Spleen (tissue), 11 donors: Measurements from ENCODE around the gene SMIM17. TPM values are rescaled to one million over a fixed set of nuclear protein-coding genes. Genes with fewer than 3 reads are reported as not detected.
"Not testable (repeated sequence)": the region's sequence is repeated elsewhere in the genome, so short reads cannot be mapped to it uniquely, and the experiment has no call there.

Source experiments
- DNase-seq: peaks from one replicate; pipeline ENCODE4 v3.0.0-alpha.2; 2020
- H3K27ac ChIP-seq, 8 donors: fragments of 200-600 bp; sonication (generic) in 7 of 8; 1 replicate in 4 of 8; 2 replicates in 4 of 8; pipeline versions ENCODE4 v1.5.0 to v1.8.0; 2016 to 2021; ENCODE audit warnings: inconsistent platforms in 4 of 8, mild to moderate bottlenecking in 4 of 8, moderate library complexity in 1 of 8
- H3K27me3 ChIP-seq, 7 donors: fragments of 200-600 bp; sonication (generic) in 6 of 7; replicated peaks in 1 of 7; 1 replicate in 4 of 7; 2 replicates in 3 of 7; pipeline versions ENCODE4 v1.5.0 to v1.8.0; 2016 to 2021; ENCODE audit warnings: inconsistent platforms in 3 of 7, mild to moderate bottlenecking in 1 of 7
- H3K36me3 ChIP-seq, 6 donors: fragments of 200-600 bp; sonication (generic) in 5 of 6; 1 replicate in 4 of 6; 2 replicates in 2 of 6; pipeline versions ENCODE4 v1.5.0 to v1.8.0; 2016 to 2021; ENCODE audit warnings: inconsistent platforms in 2 of 6
- H3K4me1 ChIP-seq, 6 donors: fragments of 200-600 bp; sonication (generic) in 5 of 6; 1 replicate in 3 of 6; 2 replicates in 3 of 6; pipeline versions ENCODE4 v1.5.0 to v1.8.0; 2016 to 2021; ENCODE audit warnings: inconsistent platforms in 3 of 6
- H3K4me3 ChIP-seq, 8 donors: fragments of 200-600 bp; sonication (generic) in 7 of 8; 1 replicate in 4 of 8; 2 replicates in 4 of 8; pipeline versions ENCODE4 v1.5.0 to v1.8.0; 2016 to 2021; ENCODE audit warnings: inconsistent platforms in 4 of 8, mild to moderate bottlenecking in 4 of 8, moderate library complexity in 2 of 8
- H3K9me3 ChIP-seq, 8 donors: fragments of 200-600 bp; sonication (generic) in 7 of 8; 1 replicate in 4 of 8; 2 replicates in 4 of 8; pipeline versions ENCODE4 v1.5.0 to v1.8.0; 2016 to 2021; ENCODE audit warnings: inconsistent platforms in 4 of 8
- POLR2A ChIP-seq, 3 donors: fragments of 450-650 bp; IDR thresholded peaks; one replicate each; pipeline ENCODE4 v1.5.1; 2017; ENCODE audit warnings: antibody characterized with exemption in 3 of 3, mild to moderate bottlenecking in 1 of 3
- POLR2AphosphoS5 ChIP-seq, 3 donors: sonication (generic); formaldehyde crosslinking; IDR thresholded peaks; one replicate each; pipeline ENCODE4 v1.5.1; 2017; ENCODE audit warnings: antibody characterized with exemption in 3 of 3
- WGBS, 5 donors: extraction: QIAGEN DNeasy Blood & Tissue Kit in 3 of 5; methylation state at CpG; one replicate each; pipeline versions ENCODE4 v1.1.5 to v1.1.7; 2013 to 2018; 5-methylcytosine and 5-hydroxymethylcytosine counted together
- intact Hi-C: fragments of 100-400 bp; cut with DNase I; formaldehyde crosslinking; loops from one replicate; pipeline ENCODE4 v1.15.0; 2023; ENCODE audit warnings: low total_unique reads
- polyA plus RNA-seq, 3 donors: library from polyadenylated mRNA; stranded (reverse); fragments of 200-250 nt; gene quantifications; one replicate each; pipeline ENCODE4 v1.2.1, GENCODE V29; 2013
- total RNA-seq, 7 donors: library from RNA; depleted of rRNA in 3 of 7; stranded (reverse); fragments of >200 nt in 3 of 7; fragmentation: NEBNext Ultra II Directional in 4 of 7; extraction: Animal tissue kit (Norgen Biotek cat#: 25700) in 4 of 7; gene quantifications; one replicate each; pipeline versions ENCODE4 v1.1.0 to v1.2.1, GENCODE V29; 2016 to 2021
- TF ChIP-seq, protein P1 (sequence below), 11 experiments: fragments of 200-600 bp in 7 of 11; fragments of 450-650 bp in 4 of 11; sonication (generic) in 4 of 11; IDR thresholded peaks in 8 of 11; conservative IDR thresholded peaks in 3 of 11; 1 replicate in 7 of 11; 2 replicates in 4 of 11; pipeline versions ENCODE4 v1.4.0 to v1.8.0; 2016 to 2021; ENCODE audit warnings: antibody characterized with exemption in 11 of 11, inconsistent platforms in 4 of 11, mild to moderate bottlenecking in 1 of 11
- donor health status: healthy with polysubstance abuse.
- donor health status: DM: no; HTN: no; CAD: no; lungs with moderate emphysema.
- donor health status: DM: no; HTN: no; CAD: no.
- donor health status: Bipolar disorder and iron deficiency.
- donor health status: healthy.
- donor health status: DM: no; HTN: no; CAD: no.
- donor health status: DM: yes; HTN: yes; CAD: no.

SMIM17 gene
- total and polyA plus RNA-seq, 10 donors = 0.27 to 0.67 (median 0.39) TPM; not detected in 6

DNA sequence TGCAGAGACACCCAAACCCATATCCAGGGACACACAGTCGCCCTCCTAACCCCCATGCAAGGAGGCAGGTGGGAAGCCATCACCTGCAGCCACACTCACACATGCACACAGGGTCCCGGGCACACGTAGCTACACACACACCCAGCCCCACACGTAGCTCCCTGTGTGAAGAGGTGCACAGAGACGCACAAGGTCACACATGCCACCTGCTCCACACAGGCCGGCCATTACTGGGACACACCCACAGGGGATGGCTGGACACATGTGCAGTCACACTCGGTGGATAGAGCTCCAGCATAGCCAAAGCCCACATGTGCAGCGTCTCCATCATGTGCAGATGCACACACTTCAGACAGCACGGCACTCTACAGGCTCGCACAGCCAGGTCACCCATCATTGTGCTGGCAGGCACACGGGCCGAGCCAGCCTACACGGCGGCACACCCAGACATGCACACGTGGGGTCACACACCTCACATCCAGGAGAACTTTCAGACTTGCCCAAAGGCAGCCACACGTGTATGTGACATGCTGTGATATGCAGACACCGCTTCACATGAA is 27.5 kb downstream of the SMIM17 start:
- intact Hi-C loops = no loop called here
- TF ChIP-seq POLR2AphosphoS5 (IDR thresholded peaks at IDR 0.05) = no peak
- TF ChIP-seq, protein P1, sequence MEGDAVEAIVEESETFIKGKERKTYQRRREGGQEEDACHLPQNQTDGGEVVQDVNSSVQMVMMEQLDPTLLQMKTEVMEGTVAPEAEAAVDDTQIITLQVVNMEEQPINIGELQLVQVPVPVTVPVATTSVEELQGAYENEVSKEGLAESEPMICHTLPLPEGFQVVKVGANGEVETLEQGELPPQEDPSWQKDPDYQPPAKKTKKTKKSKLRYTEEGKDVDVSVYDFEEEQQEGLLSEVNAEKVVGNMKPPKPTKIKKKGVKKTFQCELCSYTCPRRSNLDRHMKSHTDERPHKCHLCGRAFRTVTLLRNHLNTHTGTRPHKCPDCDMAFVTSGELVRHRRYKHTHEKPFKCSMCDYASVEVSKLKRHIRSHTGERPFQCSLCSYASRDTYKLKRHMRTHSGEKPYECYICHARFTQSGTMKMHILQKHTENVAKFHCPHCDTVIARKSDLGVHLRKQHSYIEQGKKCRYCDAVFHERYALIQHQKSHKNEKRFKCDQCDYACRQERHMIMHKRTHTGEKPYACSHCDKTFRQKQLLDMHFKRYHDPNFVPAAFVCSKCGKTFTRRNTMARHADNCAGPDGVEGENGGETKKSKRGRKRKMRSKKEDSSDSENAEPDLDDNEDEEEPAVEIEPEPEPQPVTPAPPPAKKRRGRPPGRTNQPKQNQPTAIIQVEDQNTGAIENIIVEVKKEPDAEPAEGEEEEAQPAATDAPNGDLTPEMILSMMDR (IDR thresholded peaks at IDR 0.05 in 8 of 11, conservative IDR thresholded peaks at IDR 0.05 in 3 of 11) = no peak
- no peak for TF ChIP-seq POLR2A (IDR thresholded peaks at IDR 0.05)
- H3K9me3 ChIP-seq = peaks cover 0 to 62% (median 23%) of the 10 kb centered on the region in 8 donors
- H3K36me3 ChIP-seq = peaks cover 0 to 5% (median 0%) of the 10 kb centered on the region in 6 donors
- peak overlapping the region; percentile 53 to 84 (median 64) for H3K4me3 ChIP-seq
- peaks cover 7 to 23% (median 12%) of the 10 kb centered on the region in 6 donors for H3K4me1 ChIP-seq
- WGBS, 5 donors = 81 to 95% (median 85%) methylated on average over 7 to 17 of the region's 17 CpGs
- H3K27me3 ChIP-seq = no peaks in the 10 kb centered on the region
- no peak overlapping the region for H3K27ac ChIP-seq
- DNase-seq = no peak

DNA sequence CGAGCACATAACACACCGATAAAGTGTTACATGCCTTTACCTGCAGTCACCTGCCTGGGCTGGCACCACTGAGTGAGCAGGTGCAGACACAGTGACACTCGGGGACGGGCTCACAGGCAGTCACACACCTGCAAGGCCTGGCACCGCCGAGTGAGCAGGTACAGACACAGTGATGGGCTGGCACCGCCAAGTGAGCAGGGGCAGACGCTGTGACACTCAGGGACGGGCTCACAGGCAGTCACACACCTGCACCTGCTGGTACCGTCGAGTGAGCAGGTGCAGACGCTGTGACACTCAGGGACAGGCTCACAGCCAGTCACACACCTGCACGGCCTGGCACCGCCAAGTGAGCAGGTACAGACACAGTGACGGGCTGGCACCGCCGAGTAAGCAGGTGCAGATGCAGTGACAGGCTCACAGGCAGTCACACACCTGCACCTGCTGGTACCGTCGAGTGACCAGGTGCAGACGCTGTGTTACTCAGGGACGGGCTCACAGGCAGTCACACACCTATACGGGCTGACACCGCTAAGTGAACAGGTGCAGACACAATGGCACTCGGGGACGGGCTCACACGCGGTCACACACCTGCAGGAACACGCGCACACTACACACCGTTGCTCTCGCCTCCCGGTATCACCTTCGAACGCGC is 28.1 kb downstream of the SMIM17 start:
- WGBS, 5 donors = 35 to 50% (median 39%) methylated on average over 24 to 35 of the region's 35 CpGs
- Histone ChIP-seq H3K9me3 (peaks cover 0 to 59% (median 19%) of the 10 kb centered on the region in 8 donors), H3K4me3 (peak overlapping the region; percentile 53 to 84 (median 64)), H3K4me1 (peaks cover 7 to 23% (median 12%) of the 10 kb centered on the region in 6 donors), H3K27ac (peak overlapping the region in 4 of 8 donors; percentile 41 to 78 (median 52)), H3K27me3 (no peaks in the 10 kb centered on the region), H3K36me3 (peaks cover 0 to 5% (median 0%) of the 10 kb centered on the region in 6 donors)
- no peak for DNase-seq
- no peak for TF ChIP-seq POLR2A (IDR thresholded peaks at IDR 0.05)
- TF ChIP-seq, protein P1 (IDR thresholded peaks at IDR 0.05 in 8 of 11, conservative IDR thresholded peaks at IDR 0.05 in 3 of 11) = no peak
- no peak for TF ChIP-seq POLR2AphosphoS5 (IDR thresholded peaks at IDR 0.05)
- intact Hi-C loops = no loop called here

DNA sequence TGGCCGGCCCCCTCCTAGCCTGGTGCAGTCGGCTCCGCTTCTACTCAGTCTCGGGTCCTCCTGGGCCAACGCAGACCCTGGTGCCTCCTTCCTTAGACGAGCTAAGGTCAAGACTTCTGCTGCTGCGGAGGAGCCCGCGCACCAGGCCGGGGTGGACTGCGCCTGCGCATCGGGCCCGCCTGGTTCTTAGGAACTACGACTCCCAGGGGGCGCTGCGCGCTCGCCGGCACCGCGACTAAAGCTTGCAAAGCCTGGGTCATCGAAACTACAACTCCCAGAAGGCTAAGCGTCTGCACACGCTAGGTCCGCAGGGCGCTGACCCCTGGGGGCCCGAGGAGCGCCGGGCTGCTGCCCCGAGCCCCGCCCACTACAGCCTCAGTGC is 28.6 kb downstream of the SMIM17 start, which contains the start of gene ZNF835:
Gene ZNF835, minus strand, starts transcription at position 145 of the 382 bp plus-strand sequence. CDS start 6,559 bp downstream, outside the sequence.
- Histone ChIP-seq H3K4me3 (peak within 1 kb of the TSS; percentile 53 to 84 (median 64)), H3K9me3 (peaks cover 0 to 59% (median 14%) of the 10 kb centered on the region in 8 donors), H3K27ac (peak within 1 kb of the TSS in 4 of 8 donors; percentile 41 to 78 (median 52)), H3K36me3 (peaks cover 0 to 5% (median 0%) of the 10 kb centered on the region in 6 donors), H3K4me1 (peaks cover 7 to 23% (median 12%) of the 10 kb centered on the region in 6 donors), H3K27me3 (no peaks in the 10 kb centered on the region)
- intact Hi-C loops = no loop called here
- TF ChIP-seq POLR2AphosphoS5 (IDR thresholded peaks at IDR 0.05) = peak; percentile 93 to 96 (median 93)
- TF ChIP-seq, protein P1 (IDR thresholded peaks at IDR 0.05 in 8 of 11, conservative IDR thresholded peaks at IDR 0.05 in 3 of 11) = peak in 4 of 11 experiments; percentile 39 to 42 (median 40)
- TF ChIP-seq POLR2A (IDR thresholded peaks at IDR 0.05) = peak in 1 of 3 donors; percentile 46
- WGBS, 5 donors = 0 to 5% (median 2%) methylated on average over 14 to 32 of the region's 32 CpGs
- peak; percentile 94 for DNase-seq

DNA sequence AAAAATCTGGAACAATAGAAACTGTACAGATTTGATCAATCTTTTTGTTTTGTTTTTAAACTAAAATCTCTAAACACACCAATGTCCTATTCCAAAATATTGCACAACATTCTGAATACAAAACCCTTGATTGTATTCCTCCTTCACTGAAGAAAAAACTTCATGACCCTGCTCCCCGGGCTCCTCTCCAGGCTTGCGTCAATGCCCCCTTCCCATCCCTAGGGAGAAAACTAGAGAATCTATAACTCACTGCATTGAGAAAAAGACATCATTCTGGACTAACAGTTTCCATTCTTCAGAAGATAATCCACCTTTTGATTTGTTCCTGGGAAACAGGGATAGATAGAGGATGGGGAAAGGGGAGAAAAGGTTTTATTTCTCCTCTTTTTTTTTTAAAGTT is 29.7 kb downstream of the SMIM17 start:
- H3K27me3 ChIP-seq, H3K36me3 ChIP-seq, DNase-seq, intact Hi-C loops, H3K27ac ChIP-seq: not testable (repeated sequence)
- Histone ChIP-seq H3K4me1 (peaks cover 7 to 23% (median 12%) of the 10 kb centered on the region in 6 donors), H3K4me3 (peak overlapping the region in 1 of 8 donors; percentile 77), H3K9me3 (peaks cover 0 to 59% (median 10%) of the 10 kb centered on the region in 8 donors)
- whole genome bisulfite sequencing, 5 donors = 92 to 98% (median 94%) methylated on average over 2 of the region's 2 CpGs
